Prostate gland (tissue), 2 donors: Measurements from ENCODE around the gene COL4A2.

Source experiments
- POLR2AphosphoS5 ChIP-seq: sonication (generic); formaldehyde crosslinking; IDR thresholded peaks from one replicate; pipeline ENCODE4 v1.6.1; 2017; ENCODE audit warnings: antibody characterized with exemption
- TF ChIP-seq, protein P1 (sequence below), 4 experiments: fragments of 200-600 bp in 2 of 4; fragments of 450-650 bp in 2 of 4; sonication (generic) in 2 of 4; IDR thresholded peaks; 1 replicate in 3 of 4; 2 replicates in 1 of 4; pipeline ENCODE4 v1.5.1; 2016 to 2019; ENCODE audit warnings: antibody characterized with exemption in 4 of 4, mild to moderate bottlenecking in 2 of 4, moderate library complexity in 2 of 4

DNA sequence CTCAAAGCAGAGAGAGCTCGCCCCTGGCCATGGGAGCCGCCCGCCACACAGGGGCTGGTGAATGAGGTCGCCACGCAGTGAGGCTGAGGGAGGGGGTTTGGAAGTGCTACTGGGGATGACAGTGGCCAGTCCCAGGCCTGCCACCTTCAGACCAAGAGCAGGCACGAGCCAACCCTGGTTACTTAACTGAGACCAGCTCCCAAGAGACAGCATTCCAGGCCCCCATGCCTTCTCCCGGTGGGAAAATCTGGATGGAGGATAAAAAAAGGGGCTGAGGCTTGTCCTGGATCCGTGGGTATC, 211.1 kb downstream of the COL4A2 start:
- no peak for TF ChIP-seq POLR2AphosphoS5
- TF ChIP-seq, protein P1, sequence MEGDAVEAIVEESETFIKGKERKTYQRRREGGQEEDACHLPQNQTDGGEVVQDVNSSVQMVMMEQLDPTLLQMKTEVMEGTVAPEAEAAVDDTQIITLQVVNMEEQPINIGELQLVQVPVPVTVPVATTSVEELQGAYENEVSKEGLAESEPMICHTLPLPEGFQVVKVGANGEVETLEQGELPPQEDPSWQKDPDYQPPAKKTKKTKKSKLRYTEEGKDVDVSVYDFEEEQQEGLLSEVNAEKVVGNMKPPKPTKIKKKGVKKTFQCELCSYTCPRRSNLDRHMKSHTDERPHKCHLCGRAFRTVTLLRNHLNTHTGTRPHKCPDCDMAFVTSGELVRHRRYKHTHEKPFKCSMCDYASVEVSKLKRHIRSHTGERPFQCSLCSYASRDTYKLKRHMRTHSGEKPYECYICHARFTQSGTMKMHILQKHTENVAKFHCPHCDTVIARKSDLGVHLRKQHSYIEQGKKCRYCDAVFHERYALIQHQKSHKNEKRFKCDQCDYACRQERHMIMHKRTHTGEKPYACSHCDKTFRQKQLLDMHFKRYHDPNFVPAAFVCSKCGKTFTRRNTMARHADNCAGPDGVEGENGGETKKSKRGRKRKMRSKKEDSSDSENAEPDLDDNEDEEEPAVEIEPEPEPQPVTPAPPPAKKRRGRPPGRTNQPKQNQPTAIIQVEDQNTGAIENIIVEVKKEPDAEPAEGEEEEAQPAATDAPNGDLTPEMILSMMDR (IDR thresholded peaks at IDR 0.05) = no peak
